SIG-M5 treated with dmso at 0.1 percent for 504 hours (cell line): ENCODE measurements around the gene ADGRD1.

ENCODE experiments used
- DNase-seq: peaks from one replicate; lab custom pipeline; 2025; ENCODE audit not compliant: unreplicated experiment; lab: John Stamatoyannopoulos, UW

Gene ADGRD1

DNA sequence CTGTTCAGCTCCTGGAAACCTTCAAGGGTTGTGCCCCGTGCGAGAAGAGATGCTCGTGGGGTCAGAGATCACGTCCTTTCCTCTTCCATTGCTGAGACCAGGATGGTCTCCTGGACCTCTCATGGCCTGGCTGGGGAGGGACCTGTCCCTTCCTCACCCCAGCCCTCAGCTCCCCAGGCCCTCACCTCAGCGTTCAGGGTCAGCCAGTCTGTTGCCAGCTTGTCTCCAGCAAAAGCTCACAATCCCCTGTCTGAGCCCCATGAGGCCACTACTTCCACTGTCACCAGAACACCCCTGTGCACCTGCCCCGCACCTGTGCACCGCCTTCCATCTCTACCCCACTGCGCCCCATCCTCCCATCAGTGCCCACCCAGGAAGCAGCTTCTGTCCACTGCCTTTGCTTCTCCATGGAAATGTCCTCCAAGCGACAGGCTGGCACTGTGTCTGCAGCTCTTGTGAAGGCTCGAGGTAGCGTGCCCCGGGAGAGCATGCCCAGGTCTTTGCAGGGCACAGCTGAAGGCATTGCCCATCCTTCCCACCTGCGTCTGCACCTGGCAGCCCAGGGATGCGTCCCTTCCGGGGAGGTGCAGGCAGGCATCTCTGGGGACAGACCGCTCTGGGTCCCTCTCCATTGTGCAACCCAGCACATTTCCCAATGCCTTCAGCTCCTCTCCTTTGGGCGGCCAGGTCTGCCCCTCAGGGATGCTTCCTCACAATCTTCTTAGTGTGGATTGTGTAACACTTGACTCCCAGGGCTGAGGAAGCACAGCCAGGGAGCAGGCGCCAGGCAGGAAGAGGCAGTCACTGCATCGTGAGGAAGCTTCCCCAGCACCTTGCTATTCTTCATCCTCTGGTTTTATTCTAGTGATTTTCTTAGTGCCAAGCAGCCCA, 179.6 kb downstream of the ADGRD1 start:
- peak; percentile 64 for DNase-seq

DNA sequence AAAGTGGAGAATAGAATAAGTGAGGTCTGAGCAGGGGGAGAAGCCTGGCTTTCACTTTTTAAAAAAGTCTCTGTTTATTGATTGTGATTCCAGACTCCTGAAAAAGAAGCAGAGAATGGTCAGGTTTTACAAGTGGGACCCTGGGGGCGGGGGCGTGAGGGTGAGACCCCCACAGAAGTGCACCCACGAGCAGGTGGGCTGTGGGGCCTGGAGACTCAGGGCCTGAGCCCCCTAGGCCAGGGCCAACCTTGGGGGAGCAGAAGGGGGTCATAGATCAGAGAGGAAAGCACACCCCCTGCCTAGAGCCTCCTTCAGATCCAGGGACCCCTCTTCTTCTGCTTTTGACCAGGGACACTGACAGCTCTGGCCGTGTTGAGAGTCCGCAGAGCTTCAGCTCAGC, 180.3 kb downstream of the ADGRD1 start:
- no peak for DNase-seq

DNA sequence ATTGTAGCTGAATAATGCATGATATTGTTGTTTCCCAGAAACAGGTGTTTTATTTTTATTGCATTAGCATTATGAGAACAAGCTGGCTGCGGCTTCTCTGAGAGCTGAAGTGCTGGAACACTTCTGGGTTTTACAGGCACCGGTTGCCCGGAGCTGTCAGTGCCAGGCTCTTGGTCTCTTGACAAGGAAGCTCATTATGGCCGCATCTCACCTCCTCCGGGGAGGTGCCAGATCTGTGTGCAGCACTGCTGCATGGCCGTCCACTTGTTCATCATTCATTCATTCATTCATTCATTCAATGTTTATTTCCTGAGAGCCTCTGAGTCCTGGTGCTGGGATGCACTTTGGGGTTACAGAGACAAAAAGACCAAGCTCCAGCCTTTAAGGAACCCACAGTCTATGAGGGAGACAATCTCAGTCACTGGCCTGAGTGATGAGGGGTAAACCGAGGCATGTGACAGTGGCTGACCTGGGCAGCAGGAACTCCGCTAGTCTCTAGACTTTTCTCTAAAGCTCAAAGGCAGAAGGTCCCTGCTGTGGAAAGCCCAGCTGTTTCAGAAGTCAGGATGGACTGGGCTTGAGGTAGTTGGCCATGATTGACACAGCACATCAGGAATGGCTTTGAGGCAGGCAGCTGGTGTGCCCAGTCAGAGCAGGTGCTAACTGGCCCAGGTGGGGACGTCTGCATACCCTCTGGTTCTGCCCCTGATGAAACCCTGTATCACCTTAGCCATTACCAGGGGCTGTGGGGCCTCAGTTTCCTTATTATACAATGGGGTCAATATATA, 181.0 kb downstream of the ADGRD1 start:
- no peak for DNase-seq

DNA sequence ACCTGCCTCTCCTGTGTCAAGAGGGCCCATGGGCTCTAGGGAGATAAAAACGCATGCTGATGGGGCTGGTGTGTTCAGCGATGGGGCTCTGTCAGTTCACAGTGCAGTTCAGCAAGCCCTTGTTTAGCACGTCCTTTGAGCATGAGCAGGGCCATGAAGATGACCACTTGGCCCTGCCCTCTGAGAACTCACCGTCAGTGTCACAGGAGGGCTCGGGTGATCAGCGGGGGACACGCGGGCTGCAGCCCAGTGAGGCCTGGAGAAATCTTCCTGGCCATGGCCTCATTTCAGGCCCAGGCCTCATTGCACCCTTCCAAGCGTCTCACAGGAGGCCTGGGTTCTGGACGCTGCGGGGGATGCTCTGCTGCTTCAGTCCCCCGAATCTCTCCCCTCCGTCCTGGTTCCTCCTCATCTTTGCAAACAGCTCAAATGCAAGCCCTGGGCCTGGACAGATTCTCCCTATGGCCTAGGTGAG, 181.6 kb downstream of the ADGRD1 start:
- DNase-seq: no peak

DNA sequence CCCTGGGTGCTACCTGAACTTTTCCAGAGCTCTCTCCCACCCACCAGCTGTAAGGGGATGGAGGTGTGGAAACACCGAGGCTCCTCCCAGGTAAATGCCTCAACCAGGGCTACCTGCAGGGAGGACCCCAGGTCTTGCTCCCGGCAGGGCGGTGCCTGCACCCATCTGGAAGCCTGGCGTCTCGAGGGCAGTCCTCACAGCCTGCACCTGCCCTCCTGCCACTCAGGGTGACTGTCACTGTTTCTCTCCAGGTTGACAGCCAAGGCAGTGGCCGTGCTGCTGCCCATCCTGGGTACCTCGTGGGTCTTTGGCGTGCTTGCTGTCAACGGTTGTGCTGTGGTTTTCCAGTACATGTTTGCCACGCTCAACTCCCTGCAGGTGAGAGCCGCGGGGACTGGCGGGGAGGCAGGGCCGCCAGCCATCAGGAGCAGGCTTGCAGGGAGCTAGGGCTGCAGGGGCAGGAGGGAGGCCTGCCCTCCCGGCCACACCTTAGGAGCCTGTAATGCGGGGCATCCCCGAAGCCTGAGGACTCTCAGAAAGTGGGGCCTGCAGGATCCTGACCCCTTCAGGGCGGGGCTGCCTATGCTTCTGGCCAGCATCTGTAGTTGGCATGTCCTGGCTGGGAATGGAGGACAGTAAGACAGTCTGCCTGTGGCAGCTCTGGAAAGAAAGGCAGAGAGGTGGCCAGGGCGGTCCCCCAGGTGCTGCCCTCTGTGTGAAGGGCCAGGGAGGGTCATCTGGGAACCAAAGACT, 182.3 kb downstream of the ADGRD1 start:
- DNase-seq: no peak

DNA sequence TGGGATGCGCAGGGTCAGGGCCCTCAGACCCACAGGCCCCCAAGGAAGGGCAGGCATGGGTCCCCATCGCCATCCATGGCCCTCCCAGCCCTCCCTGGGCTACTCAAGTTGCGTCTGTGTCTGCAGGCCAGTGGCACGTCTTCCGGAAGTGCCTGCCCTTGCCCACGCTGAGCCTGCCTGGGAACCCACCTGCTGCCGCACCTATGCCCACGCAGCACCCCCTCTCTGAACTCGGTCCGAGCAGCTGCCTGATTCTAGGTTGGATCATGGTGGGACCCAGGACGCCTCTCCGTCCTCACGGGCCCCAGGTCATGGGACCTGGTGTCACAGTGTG, 182.8 kb downstream of the ADGRD1 start:
- DNase-seq: no peak

DNA sequence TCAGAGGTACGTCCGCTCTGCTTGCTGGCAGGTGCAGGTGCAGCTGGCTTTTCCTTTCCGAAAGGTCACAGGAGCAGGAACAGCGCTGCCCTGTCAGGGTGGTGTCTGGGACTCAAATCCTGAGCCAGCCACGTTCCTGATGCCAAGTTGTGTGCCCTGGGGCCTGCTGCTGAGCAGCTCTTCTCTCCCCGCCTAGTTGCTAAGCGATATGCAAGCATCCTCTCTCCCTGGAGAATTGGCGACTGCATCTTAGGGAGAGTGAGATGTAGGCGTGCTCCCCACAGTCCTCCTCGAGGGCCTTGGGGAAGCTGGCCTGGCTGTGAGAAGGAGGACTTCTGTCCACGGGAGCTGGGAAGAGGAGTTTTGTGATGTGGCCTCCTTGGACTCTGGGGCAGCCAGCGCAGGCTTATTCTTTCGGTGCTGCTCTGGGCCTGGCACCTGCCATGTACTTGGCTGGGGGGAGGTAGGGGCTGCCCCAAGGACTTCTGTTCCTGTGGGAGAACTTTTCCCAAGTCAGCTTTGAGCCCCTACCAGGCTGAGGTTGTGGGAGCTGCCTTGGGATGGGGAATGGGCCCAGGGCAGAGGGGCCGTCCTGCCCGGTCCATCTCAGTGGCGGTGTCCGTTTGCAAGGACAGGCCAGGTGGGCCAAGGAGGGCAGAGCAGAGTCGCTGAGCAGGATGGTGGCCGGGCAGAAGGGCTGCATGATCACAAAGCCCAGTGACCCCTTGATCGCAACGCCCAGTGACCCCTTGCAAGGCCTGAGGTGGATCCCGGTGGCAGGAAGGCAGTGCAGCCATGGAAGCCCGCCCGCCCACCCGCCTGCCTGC, 183.5 kb downstream of the ADGRD1 start:
- no peak for DNase-seq

DNA sequence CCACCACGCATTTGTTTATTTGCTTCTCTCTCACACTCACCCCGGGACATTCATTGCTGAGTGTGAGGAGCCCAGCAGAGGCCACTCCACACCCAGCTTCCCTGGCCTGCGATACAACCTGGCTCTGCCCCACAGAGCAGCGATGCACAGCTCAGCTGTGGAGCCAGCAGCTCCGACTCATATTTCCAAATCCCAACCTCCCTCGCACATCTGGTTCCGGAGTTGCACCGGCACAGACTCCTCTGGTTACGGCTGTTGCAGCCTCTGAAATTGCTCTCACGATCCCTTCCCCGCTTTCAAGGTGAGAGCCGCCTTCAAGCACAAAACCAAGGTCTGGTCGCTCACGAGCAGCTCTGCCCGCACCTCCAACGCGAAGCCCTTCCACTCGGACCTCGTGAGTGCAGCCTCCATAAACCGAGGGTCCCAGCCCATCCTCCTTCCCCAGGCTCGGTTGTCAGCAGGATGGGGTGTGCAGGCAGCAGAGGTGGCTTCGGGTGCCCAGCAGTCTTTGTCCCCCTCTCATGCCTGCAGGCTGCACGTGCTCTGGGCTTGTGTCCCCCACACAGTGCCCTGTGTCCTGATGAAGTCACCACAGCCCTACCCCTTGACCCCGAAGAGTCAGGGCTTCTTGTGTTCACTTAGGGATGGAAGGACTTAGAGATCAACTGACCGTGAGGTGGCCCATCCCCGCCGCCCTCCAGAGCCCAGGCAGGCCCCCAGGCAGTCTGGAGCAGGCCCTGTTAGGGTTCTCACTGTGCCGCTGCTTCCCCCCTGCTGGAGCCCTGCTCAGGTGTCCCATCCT, 184.3 kb downstream of the ADGRD1 start:
- DNase-seq: no peak

DNA sequence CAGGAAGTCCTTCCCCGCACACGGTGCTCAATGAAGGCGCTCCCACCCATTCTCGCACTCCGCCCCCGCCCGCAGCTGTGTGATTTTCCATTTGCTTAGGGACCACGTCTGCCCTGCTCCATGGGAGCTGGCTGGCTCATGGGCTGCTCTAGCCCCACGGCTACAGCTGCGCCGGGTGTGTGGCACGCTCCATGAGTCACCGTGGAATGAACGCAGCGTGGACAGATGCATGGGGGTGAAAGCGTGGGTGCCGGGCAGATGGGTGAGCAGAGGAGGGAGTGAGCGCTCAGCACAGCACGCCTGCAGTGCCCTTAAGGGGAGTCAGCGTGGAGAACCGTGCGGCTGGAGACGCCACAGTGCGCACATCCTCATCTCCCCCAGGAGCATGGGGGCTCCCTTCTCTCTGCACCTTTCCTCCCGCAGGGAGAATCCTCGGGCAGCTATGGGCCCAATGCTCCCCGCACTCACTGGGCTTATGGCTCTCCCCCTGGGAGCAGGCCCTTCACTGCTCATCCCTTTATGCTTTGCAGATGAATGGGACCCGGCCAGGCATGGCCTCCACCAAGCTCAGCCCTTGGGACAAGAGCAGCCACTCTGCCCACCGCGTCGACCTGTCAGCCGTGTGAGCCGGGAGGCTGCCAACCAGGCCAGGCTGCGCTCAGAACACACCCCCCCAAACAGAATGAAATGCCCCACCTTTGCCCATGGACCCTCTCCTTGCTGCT, 185.1 kb downstream of the ADGRD1 start:
- no peak for DNase-seq

DNA sequence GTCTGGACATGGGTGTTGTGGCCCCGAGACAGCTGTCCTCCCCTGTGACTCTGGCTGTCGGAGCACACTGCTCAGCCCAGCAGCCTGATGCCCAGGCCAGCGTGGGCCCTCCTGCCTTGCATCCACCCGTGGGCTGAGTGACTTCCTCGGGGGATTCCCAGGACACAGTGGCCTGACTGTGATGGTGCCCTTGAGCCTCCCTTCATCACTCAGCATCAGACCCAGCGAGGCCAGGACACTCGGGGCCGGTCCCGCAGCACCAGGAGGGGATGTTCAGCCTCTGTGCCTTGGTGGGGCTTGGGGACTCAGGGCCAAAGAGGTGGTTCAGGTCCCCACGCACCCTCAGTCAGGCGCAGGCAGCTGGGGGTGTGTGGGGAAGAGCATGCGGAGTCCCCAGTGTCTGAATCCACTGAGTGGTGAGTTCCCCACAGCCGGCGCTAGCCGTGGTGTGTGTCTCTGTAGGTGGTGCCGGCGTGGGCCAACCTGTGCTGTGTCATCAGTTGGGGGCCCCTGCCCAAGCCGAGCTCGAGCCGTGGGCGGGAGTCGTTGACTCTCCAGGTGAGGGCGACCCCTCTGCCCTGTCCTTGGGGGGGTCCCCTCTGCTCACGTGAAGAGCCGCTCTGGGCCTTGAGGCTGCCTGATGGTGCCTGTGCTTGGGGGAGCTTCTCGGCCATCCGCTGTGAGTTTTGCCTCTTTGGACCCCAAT, 185.8 kb downstream of the ADGRD1 start:
- no peak for DNase-seq

DNA sequence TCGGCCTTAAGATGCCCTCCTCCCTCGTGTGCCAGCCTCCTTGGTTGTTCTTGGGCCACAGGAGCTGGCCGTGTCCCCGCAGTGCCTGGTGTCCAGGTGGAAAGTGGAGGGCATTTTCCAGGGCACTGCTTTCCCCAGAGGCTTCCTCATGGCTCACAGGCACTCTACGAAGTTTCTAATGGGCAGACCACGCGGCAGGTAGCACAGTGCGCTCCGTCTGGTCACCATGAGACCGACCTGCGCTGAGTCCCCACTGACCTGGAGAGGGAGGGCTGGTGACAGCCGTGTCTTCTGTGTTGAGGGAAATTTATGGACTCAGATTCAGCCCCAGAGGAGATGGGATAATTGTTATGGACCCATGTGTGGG, 186.3 kb downstream of the ADGRD1 start:
- DNase-seq: no peak

DNA sequence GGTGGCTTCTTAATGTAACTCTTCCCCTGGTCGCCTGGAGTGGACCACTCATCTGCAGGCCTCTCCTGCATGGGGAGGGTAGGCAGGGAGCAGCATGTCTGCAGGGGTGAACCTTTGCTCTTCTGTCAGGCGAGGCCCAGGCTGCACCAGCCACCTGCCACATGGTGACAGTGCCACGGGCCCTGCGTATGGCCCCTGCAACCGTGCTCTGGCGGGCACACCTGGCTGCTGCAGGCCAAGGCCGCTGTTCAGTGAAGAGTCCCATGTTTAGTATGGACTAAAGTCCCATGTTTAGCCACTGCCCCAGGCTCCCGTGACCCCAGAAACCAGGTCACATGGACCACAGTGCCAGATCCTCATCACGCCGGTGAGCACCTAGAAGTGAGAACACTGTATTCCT, 187.0 kb downstream of the ADGRD1 start:
- no peak for DNase-seq

DNA sequence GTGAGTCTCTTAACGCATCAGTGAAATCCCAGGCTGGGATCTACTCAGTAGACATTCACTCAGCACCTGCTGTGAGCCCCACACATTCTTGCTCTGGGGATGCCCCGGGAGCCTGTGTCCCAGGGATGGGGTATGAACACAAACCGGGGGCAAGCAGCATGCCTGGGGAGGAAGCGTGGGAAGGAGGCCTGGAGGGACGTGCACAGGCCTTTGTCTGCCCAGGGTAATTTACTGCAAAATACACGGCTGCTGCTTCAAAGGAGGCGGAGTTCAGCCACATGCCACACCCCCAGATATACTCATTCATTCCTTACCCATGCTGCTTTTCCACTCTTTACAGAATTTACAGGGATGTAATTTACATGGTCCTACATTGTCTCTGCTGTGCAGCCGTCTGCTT, 187.8 kb downstream of the ADGRD1 start:
- DNase-seq: no peak

DNA sequence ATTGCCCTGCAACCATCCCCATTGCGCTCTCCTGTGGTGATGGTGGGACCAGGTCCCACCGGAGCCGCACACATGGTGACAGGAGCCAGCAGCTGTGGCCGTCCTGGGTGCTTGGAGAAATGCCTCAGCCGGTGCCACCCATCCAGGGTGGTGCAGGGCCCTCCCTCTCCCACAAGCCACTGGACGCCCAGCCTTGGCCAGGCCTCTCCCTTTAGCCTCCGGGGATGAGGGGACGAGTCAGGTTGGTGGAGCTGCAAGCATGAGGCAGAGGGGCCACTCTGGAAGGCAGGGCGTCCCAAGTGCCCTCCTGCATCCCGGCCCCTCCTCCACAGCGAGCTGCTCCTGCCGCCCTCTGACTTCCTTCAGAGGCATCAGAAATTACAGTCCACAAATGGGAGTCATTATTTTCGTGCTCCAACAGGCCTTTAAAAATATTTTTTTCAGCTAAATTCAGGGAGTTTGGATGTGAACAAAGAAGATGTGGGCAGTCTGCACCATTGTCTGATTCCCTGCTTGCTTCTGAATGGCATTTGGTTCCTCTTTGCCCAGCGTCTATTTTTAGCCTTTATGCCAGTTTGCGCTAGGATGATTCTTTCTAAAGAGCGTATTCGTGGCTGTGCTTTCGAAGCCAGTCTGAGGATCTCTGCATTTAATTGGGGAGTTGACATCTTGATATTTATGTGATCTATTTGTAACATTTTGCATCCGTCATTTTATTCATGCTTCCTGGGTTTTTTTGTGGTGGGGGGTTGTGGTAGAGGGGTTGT, 189.4 kb downstream of the ADGRD1 start:
- no peak for DNase-seq

DNA sequence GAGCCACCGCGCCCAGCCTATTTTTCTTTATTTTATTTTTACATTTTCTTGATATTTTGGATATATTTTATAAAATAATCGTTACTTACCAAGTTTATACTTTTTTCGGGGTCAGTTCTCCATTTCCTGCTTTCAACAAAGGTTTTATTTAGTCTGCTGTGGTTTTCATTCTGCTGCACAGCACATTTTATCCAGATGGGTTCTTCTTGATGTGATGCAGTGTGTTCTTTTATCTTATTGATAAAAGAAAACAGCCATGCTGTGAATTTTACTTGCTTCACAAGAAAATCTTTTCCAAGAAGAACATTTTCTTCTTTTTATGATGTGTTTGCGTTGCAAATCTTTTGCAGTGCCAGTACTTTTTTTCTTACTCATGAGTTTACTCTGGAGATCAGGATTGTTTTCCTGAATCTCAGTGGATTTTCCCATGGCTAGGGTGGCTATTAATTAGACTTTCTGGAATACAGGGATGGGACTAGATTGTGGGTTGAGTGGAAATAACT, 192.5 kb downstream of the ADGRD1 start:
- no peak for DNase-seq

DNA sequence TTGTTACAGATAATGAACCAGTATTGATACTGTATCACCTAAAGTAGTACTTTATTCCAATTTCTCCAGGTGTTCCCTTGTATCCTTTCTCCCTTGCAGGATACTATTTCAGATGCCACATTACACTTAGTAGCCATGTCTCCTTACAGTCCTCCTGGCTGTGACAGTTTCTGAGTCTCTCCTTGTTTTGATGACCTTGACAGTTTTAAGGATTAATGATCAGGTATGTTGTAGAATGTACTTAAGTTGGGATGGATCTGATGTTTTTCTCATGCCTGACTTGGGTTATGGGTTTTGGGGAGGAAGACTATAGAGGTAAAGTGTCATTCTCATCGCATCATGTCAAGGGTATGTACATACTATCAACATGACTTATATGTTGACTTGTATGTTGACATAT, 193.6 kb downstream of the ADGRD1 start:
- no peak for DNase-seq

DNA sequence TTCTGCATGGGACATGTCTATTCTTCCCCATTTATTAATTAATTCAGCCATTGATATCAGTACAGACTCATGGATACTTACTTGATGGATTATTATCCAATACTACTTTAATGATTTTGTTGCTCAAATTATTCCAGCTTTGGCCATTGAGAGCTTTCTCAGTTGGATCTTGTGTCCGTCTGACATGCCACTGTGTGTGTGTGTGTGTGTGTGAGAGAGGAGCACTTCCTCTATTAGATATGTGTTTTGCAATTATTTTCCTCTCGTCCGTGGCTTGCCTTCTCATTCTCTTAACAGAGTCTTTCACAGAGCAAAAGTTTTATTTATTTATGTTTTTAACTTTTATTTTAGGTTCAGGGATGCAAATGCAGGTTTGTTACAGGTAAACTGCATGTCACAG, 194.2 kb downstream of the ADGRD1 start:
- peak; percentile 41 for DNase-seq
